GM19025 (cell line): Measurements from ENCODE around the gene KCNAB1.
A peak's percentile ranks its signal among the peaks of the same experiment; 100 is the strongest.

Experiments used
- ATAC-seq: cut with Tn5 transposase; IDR thresholded peaks from one replicate; pipeline ENCODE4 v1.9.1; 2021; ENCODE audit warnings: mild to moderate bottlenecking, low read depth, moderate library complexity; ENCODE audit not compliant: unreplicated experiment

The KCNAB1 gene

GRCh38 chr3:156303001-156303707, 182.8 kb downstream of the KCNAB1 start:
- ATAC-seq = no peak

- ATAC-seq = no peak
These were observed 184.0 kb downstream of the KCNAB1 start for GRCh38 chr3:156304406-156304805.

- ATAC-seq = no peak
These were observed 185.3 kb downstream of the KCNAB1 start for GRCh38 chr3:156305672-156306071.

GRCh38 chr3:156307704-156308103, 187.3 kb downstream of the KCNAB1 start:
- ATAC-seq = no peak

- ATAC-seq = no peak
These were observed 191.1 kb downstream of the KCNAB1 start for GRCh38 chr3:156311431-156311830.

GRCh38 chr3:156311930-156312329, 191.6 kb downstream of the KCNAB1 start:
- ATAC-seq = no peak

GRCh38 chr3:156316076-156316475, 195.7 kb downstream of the KCNAB1 start:
- no peak for ATAC-seq

GRCh38 chr3:156317462-156318074, 197.2 kb downstream of the KCNAB1 start:
- ATAC-seq = no peak

GRCh38 chr3:156321945-156322344, 201.6 kb downstream of the KCNAB1 start:
- no peak for ATAC-seq

- no peak for ATAC-seq
These were observed 203.1 kb downstream of the KCNAB1 start for GRCh38 chr3:156323466-156323865.

GRCh38 chr3:156330415-156330814, 210.0 kb downstream of the KCNAB1 start:
- ATAC-seq = no peak

GRCh38 chr3:156332304-156332703, 211.9 kb downstream of the KCNAB1 start:
- ATAC-seq = no peak

GRCh38 chr3:156334841-156335545, 214.6 kb downstream of the KCNAB1 start:
- no peak for ATAC-seq

GRCh38 chr3:156339491-156339890, 219.1 kb downstream of the KCNAB1 start:
- ATAC-seq = no peak

GRCh38 chr3:156341332-156341731, 221.0 kb downstream of the KCNAB1 start:
- no peak for ATAC-seq

- peak; percentile 98 for ATAC-seq
These were observed 221.5 kb downstream of the KCNAB1 start for GRCh38 chr3:156341831-156342416.

- no peak for ATAC-seq
These were observed 223.8 kb downstream of the KCNAB1 start for GRCh38 chr3:156344215-156344614.

GRCh38 chr3:156349111-156349510, 228.7 kb downstream of the KCNAB1 start:
- ATAC-seq = no peak

- no peak for ATAC-seq
These were observed 229.6 kb downstream of the KCNAB1 start for GRCh38 chr3:156349978-156350377.

GRCh38 chr3:156350781-156351180, 230.4 kb downstream of the KCNAB1 start:
- no peak for ATAC-seq

GRCh38 chr3:156351783-156352182, 231.4 kb downstream of the KCNAB1 start:
- no peak for ATAC-seq
